ENCODE measurements around the gene GPHN.

GPHN gene

GRCh38 chr14:66944872-66945271 lies 436.9 kb downstream of the GPHN start:
- DNase-seq (ENCODE audit: low read depth), result peak; percentile 7
- TF ChIP-seq, protein P1, sequence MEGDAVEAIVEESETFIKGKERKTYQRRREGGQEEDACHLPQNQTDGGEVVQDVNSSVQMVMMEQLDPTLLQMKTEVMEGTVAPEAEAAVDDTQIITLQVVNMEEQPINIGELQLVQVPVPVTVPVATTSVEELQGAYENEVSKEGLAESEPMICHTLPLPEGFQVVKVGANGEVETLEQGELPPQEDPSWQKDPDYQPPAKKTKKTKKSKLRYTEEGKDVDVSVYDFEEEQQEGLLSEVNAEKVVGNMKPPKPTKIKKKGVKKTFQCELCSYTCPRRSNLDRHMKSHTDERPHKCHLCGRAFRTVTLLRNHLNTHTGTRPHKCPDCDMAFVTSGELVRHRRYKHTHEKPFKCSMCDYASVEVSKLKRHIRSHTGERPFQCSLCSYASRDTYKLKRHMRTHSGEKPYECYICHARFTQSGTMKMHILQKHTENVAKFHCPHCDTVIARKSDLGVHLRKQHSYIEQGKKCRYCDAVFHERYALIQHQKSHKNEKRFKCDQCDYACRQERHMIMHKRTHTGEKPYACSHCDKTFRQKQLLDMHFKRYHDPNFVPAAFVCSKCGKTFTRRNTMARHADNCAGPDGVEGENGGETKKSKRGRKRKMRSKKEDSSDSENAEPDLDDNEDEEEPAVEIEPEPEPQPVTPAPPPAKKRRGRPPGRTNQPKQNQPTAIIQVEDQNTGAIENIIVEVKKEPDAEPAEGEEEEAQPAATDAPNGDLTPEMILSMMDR (conservative IDR thresholded peaks at IDR 0.05; ENCODE audit: low read depth, low read length), result no peak
- H3K4me3 ChIP-seq (ENCODE audit: low read length), result no peak overlapping the region

GRCh38 chr14:66955159-66955558 lies 447.2 kb downstream of the GPHN start:
- H3K4me3 ChIP-seq (ENCODE audit: low read length), result no peak overlapping the region
- TF ChIP-seq, protein P1 (conservative IDR thresholded peaks at IDR 0.05; ENCODE audit: low read depth, low read length), result no peak
- no peak for DNase-seq (ENCODE audit: low read depth)

DNA sequence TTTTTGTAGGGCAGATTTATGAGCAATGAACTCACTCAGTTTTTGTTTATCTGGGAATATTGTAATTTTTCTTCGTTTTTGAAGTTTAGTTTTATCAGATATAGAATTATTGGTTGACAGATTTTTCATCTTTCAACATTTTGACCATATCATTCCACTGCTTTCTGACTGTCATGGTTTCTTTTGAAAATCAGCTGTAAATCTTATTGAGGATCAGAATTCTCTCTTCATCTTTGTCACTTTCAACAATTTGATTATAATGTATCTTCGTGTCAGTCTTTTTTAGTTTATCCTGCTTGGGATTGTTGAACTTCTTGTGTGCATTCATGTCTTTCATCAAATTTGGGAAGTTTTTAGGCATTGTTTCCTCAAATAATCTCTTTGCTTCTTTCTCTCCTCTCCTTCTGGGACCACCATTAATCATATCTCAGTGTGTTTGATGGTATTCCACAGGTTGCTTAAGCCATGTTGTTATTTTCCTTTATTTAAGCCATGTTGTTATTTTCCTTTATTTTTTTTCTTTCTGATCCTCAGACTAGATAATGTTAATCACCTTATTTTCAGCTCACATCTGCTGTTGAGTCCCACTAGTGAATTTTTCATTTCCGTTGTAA lies 451.6 kb downstream of the GPHN start:
- H3K4me3 ChIP-seq (ENCODE audit: low read length), result no peak overlapping the region
- no peak for DNase-seq (ENCODE audit: low read depth)
- TF ChIP-seq, protein P1 (conservative IDR thresholded peaks at IDR 0.05; ENCODE audit: low read depth, low read length), result no peak

DNA sequence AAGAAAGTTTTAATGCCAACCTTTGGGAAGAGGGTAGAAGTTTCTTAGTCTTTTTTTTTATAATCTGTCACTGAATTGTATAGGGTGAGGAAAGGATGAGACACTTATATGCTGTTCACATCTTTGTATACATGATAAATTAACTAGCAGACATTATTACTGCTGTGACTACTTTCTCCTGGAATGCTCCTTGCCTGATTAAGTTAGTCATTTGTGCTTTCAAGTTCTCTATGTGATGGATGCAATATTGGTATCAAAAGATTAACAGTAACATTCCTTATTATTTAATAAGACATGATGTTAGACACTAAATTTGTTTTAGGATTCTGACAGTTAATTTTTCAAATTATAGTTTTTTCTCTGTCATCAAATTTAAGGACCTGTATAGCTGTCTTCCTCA lies 457.9 kb downstream of the GPHN start:
- TF ChIP-seq, protein P1 (conservative IDR thresholded peaks at IDR 0.05; ENCODE audit: low read depth, low read length), result no peak
- DNase-seq (ENCODE audit: low read depth), result no peak
- no peak overlapping the region for H3K4me3 ChIP-seq (ENCODE audit: low read length)

GRCh38 chr14:66972469-66972868 lies 464.5 kb downstream of the GPHN start:
- DNase-seq (ENCODE audit: low read depth), result no peak
- no peak overlapping the region for H3K4me3 ChIP-seq (ENCODE audit: low read length)
- TF ChIP-seq, protein P1 (conservative IDR thresholded peaks at IDR 0.05; ENCODE audit: low read depth, low read length), result no peak

GRCh38 chr14:66974397-66975025 lies 466.6 kb downstream of the GPHN start:
- TF ChIP-seq, protein P1 (conservative IDR thresholded peaks at IDR 0.05; ENCODE audit: low read depth, low read length), result no peak
- H3K4me3 ChIP-seq (ENCODE audit: low read length), result no peak overlapping the region
- peak; percentile 51 for DNase-seq (ENCODE audit: low read depth)

GRCh38 chr14:66975251-66975650 lies 467.3 kb downstream of the GPHN start:
- H3K4me3 ChIP-seq (ENCODE audit: low read length), result no peak overlapping the region
- TF ChIP-seq, protein P1 (conservative IDR thresholded peaks at IDR 0.05; ENCODE audit: low read depth, low read length), result no peak
- no peak for DNase-seq (ENCODE audit: low read depth)

Data from retinal pigment epithelial cell (primary cell).